ENCODE results near the gene RAB26.

Gene RAB26

GRCh38 chr16:2150418-2151187, 2.2 kb downstream of the RAB26 start:
- intact Hi-C loops (cut with DNase I; ENCODE audit: low total_unique reads): no loop called here
- H3K27ac ChIP-seq: no peak overlapping the region

GRCh38 chr16:2151188-2152091, 3.0 kb downstream of the RAB26 start:
- Histone ChIP-seq H3K4me3 (no peak overlapping the region), H3K27ac (no peak overlapping the region), H3K27me3 (no peaks in the 10 kb centered on the region), H3K4me1 (peaks cover 5 to 81% (median 58%) of the 10 kb centered on the region in 4 donors), H3K36me3 (peaks cover 0 to 11% (median 0%) of the 10 kb centered on the region in 3 donors), H3K9me3 (no peaks in the 10 kb centered on the region)
- intact Hi-C loops (cut with DNase I; ENCODE audit: low total_unique reads): no loop called here
- no peak for DNase-seq
- TF ChIP-seq CTCF (IDR thresholded peaks at IDR 0.05): no peak

More at GRCh38 chr16:2150418-2151187, 2.2 kb downstream of the RAB26 start:
- no peak for TF ChIP-seq CTCF (IDR thresholded peaks at IDR 0.05)
- Histone ChIP-seq H3K36me3 (peaks cover 0 to 11% (median 0%) of the 10 kb centered on the region in 3 donors), H3K4me1 (peaks cover 5 to 75% (median 53%) of the 10 kb centered on the region in 4 donors), H3K9me3 (no peaks in the 10 kb centered on the region), H3K27me3 (no peaks in the 10 kb centered on the region), H3K4me3 (no peak overlapping the region)
- no peak for DNase-seq

- no peaks in the 10 kb centered on the region for H3K27me3 ChIP-seq
- DNase-seq: no peak
Observed at GRCh38 chr16:2152695-2153506, 4.5 kb downstream of the RAB26 start.

GRCh38 chr16:2154533-2155090, 6.2 kb downstream of the RAB26 start:
- Histone ChIP-seq H3K36me3 (peaks cover 0 to 11% (median 0%) of the 10 kb centered on the region in 3 donors), H3K4me3 (peak overlapping the region; percentile 71 to 78), H3K27me3 (no peaks in the 10 kb centered on the region), H3K9me3 (no peaks in the 10 kb centered on the region), H3K4me1 (peaks cover 0 to 91% (median 68%) of the 10 kb centered on the region in 4 donors), H3K27ac (peak overlapping the region; percentile 72 to 79)
- DNase-seq: no peak
- no peak for TF ChIP-seq CTCF (IDR thresholded peaks at IDR 0.05)
- intact Hi-C loops (cut with DNase I; ENCODE audit: low total_unique reads): no loop called here

More at GRCh38 chr16:2152695-2153506, 4.5 kb downstream of the RAB26 start:
- TF ChIP-seq CTCF (IDR thresholded peaks at IDR 0.05): no peak
- H3K9me3 ChIP-seq: no peaks in the 10 kb centered on the region
- peak overlapping the region; percentile 59 to 79 for H3K27ac ChIP-seq
- peaks cover 5 to 90% (median 70%) of the 10 kb centered on the region in 4 donors for H3K4me1 ChIP-seq
- H3K4me3 ChIP-seq: peak overlapping the region; percentile 71 to 78
- intact Hi-C loops (cut with DNase I; ENCODE audit: low total_unique reads): no loop called here
- H3K36me3 ChIP-seq: peaks cover 0 to 11% (median 0%) of the 10 kb centered on the region in 3 donors

Data from tibial artery (tissue), 4 donors.